NCI-H2196 treated with DMSO at 0.1 percent for 48 hours (cell line): ENCODE data around the gene ANTKMT.
"Not testable (repeated sequence)": the region's sequence is repeated elsewhere in the genome, so short reads cannot be mapped to it uniquely, and the experiment has no call there.

Experiments used
- DNase-seq: peaks from one replicate; lab custom pipeline; 2025; ENCODE audit not compliant: unreplicated experiment; lab: John Stamatoyannopoulos, UW

The ANTKMT gene

GRCh38 chr16:741986-742629, 21.2 kb downstream of the ANTKMT start:
- no peak for DNase-seq

DNA sequence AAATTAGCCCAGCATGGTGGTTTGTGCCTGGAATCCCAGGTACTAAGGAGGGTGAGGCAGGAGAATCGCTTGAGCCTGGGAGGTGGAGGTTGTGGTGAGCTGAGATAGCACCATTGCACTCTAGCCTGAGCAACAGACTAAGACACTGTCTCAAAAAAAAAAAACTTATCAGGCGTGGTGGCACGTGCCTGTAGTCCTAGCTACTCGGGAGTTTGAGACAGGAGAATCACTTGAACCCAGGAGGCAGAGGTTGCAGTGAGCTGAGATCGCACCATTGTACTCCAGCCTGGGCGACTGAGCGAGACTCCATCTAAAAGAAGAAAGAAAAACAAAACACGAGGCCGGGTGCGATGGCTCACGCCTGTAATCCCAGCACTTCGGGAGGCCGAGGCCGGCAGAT, 21.9 kb downstream of the ANTKMT start:
- not testable (repeated sequence) for DNase-seq

GRCh38 chr16:743794-744500, 23.0 kb downstream of the ANTKMT start:
- DNase-seq, result no peak

GRCh38 chr16:745739-746138, 24.8 kb downstream of the ANTKMT start:
- DNase-seq, result no peak

DNA sequence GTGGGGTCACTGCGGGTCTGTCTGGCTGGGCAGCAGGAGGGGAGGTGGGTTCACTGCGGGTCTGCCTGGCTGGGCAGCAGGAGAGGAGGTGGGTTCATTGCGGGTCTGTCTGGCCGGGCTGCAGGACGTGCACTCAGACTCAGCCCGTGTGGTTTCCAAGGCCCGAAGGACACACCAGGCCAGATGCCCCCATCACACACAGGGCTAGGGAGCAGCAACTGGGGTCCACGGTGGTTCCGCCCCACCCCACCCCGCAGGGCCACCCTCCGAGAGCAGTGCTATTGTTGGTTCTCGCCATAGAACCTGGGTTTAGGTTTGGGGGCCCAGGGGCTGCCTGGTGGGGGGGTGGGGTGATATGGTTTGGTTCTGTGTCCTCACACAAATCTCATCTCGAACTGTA, 25.7 kb downstream of the ANTKMT start:
- no peak for DNase-seq

- DNase-seq, result no peak
These were observed 27.2 kb downstream of the ANTKMT start for GRCh38 chr16:747978-748746.

DNA sequence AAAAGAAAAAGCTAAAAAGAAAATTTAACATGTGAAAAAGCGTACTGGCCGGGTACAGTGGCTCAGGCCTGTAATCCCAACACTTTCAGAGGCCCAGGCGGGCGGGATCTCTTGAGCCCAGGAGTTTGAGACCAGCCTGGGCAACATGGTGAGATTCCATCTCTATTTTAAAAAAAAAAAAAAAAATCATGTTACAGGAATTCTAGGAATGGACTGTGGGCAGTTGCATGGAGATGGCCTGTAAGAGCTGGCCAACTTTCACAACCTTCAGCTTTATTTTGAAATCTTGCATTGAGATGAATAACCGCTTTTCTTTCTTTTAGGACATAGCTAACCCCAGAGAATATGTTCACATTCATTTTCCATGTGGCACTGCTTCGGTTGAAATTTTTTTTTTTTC, 28.1 kb downstream of the ANTKMT start:
- no peak for DNase-seq

DNA sequence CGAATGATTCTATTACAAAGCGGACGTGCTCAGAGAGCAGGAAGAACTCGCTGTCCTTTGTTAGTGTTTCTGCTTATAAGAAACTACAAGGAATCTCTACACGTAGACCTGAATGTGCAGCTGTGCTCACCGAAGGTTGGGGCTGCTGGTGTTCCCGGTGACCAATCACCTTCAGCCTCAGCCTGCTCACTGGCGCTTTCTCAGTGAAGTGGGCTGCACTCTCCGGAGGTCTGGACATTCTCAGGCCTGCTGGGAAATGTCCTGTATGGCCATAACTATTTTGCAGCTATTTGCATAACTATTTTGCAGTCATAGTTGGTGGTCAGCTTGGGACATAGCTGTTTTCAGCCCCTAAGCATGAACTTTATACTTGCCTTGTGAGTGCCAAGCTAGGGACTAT, 29.5 kb downstream of the ANTKMT start:
- no peak for DNase-seq

DNA sequence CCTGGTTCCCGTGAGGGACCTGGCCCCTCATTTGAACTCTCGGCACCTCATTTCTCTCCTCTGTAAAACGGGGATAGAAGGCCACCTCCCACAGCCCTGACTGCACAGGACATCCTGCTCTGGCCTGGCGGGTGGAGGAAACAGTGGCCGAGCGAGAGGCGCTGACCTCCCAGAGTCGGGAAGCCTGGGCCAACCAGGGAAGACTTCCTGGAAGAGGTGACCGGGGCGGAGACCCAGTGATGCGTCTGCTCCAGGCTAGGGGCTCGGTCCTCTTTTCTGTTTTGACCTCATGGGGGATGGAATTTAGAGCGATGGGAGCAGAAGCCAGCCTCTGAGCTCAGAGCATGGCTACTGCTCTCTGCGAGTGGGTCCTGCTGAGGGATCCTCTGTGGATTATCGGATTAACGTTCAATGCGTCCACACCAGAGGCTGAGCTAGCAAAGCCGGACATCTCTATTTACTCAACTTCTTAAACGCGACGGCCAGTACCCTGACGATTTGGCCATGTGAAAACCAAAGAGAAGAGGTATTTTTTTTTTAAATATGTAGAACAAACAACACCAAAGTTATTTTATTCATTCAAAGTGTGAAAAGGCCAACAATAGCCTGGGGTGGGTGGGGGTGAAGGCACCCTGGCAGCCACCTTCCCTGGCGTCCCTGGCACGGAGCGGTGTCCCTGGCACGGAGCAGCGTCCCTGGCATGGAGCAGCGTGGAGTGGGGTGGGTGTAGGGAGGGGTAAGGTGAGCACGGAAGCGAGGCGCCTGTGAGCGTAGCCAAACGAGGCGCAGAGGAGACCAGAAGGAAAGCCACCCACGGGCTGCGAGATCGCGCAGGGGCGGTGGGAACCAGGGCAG, 30.4 kb downstream of the ANTKMT start:
- DNase-seq, result no peak

DNA sequence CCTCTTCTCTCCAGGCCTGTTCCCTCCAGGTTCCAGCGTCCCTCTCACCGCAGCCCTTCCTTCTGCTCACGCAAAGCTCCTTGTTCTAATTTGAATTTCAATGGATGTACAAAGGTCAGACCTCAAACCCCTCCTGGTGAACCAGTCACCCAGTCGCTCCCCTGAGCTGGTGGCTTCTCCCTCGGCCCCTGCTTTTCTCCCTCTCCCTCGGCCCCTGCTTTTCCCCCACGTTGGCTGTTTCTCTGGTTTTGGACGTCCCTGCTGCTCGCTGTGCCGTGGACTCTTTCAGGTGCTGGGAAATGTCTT, 31.0 kb downstream of the ANTKMT start:
- no peak for DNase-seq

DNA sequence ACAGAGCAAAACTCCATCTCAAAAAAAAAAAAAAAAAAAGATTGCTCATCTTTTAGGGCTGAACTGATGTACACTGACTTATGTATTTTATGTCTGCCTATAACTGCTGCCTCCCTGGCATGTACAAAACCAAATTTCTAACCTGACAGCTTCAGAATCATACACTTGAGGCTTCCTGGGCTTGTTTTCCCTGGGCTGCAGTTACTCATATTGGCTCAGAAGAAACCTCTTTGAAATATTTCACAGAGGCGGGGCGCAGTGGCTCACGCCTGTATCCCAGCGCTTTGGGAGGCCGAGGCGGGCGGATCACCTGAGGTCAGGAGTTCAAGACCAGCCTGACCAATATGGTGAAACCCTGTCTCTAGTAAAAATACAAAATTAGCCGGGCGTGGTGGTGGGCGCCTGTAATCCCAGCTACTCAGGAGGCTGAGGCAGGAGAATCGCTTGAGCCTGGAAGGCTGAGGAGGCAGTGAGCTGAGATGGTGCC, 33.2 kb downstream of the ANTKMT start:
- not testable (repeated sequence) for DNase-seq

DNA sequence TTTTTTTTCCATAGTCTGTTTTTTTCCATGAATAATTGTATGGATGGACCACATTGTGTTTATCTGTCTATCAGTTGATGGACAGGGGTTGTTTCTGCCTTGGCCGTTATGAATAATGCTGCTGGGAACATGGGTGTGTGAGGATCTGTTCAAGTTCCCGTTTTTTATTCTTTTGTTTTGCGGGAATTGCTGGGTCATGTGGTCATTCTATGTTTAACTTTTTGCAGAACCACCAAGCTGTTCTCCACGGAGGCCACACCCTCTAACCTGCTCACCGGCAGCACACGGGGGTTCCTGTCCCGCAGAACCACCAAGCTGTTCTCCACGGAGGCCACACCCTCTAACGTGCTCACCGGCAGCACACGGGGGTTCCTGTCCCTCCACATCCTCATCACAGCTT, 33.7 kb downstream of the ANTKMT start:
- DNase-seq, result no peak

DNA sequence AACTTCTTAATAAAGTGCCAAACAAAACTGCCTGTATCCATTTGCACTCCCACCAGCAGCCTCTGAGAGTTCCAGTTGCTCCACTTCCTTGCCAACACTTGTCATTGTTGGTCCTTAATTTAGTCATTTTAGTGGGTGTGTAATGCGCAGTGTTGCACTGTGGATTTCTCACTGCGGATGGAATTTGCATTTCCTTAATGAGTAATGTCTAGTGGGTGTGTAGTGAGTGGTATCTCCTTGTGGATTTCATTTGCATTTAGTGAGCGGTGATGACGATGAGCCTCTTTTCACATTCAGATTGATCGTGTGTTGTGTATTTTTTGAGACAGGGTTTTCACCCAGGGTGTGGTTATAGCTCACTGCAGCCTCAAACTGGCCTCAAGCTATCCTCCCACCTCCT, 35.5 kb downstream of the ANTKMT start:
- DNase-seq, result no peak

DNA sequence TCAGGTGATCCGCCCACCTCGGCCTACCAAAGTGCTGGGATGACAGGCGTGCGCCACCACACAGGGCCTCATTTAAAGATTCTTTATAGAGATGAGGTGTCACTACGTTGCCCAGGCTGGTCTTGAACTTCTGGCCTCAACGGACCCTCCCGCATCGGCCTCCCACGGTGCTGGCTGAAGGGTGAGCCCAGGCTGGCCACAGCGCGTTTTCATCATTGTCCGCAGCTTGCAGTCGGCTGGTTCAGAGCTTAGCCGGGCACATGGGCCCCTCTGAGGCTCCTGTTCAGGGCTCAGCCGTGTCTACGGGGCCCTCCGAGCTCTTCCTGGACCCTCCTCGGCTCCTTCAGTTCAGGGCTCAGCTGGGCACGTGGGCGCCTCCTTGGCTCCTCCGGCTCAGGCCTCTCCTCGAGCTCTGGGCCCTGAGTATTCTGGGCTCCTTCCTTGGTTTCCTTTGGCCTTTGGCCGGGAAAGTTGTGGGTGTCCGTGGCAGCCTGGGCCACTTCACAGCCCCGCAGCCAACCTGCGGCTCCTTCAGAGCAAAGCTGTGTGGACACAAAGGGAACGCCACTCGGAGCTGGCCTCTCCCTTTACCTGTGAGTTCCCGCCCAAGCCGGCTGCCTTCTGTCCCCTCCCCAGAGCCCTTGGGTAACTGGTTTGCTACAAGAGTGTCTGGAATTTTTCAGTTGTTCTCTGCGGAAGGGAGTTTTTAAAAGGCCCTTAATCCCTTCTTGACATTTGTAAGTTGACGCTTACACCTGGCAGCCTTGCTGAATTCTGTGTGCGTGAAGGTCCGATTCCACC, 38.4 kb downstream of the ANTKMT start:
- DNase-seq, result no peak

DNA sequence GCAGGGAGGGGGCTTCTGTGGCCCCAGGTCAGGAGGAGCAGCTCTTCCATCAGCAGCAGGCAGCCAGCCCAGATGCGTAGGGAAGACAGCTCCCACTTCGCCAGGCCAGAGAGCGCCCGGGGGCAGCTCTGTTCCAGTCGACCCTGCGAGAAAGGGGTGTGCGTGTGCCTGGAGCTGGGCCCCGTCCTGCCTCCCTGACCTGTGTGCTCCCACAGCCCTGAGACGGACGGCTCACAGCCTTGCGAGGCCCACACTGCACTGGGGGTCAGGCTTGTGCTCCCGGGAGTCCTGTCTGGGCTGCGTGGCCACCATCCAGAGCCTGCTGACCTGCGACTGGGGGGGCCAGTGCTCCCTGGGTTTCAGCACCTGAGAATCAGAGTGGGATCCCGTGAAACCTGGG, 39.1 kb downstream of the ANTKMT start:
- DNase-seq, result no peak

GRCh38 chr16:760545-761343, 39.8 kb downstream of the ANTKMT start, which contains the start of gene MSLN:
MSLN (plus strand) TSS chr16:760734; CDS start chr16:762681, 1,947 bp downstream.
- DNase-seq, result no peak

DNA sequence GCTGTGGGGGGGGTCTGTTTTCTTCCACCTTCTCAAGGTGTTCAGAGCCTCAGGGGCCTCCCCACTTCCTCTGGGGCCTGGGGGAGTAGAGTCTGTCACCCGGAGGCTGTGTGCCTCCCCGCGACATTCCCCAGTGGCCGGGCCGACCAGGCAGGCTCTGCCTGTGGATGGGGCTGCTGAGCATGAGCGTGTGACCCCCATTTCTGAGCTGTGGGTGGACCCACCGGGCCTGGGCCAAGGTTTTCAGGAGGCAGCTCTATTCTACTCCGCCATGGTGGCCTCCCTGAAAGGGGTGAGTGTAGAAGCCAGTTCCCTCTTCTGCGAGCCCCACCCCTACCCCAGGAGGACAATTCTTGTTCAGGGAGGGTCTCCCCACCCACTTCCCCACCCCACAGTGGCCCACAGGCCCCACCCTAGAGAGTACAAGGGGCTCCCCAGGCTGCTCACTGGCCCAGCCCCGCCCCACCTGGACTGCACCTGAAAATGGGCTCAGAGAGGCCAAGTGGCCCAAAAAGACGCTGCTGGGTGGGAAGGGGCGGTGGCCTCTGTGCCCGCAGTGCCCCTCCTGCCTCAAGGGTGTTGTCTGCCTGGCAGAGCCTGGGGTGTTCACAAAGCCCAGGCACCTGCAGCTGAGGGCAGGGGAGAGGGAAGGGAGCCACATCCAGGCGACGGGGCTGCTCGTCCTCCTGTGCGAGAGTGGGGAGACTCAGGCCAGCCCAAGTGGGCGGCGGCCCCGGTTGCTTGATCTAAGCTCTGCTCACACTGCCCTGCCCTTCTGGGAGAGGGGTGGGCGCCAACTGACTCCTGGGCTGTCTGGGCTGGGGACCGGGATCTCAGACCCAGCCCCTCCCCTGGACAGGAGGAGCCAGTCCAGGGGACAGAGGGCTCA, 40.9 kb downstream of the ANTKMT start:
- DNase-seq, result no peak

- no peak for DNase-seq
These were observed 41.8 kb downstream of the ANTKMT start for GRCh38 chr16:762595-763268.
